HCT116 (cell line): ENCODE data around the gene RBM20. TPM values are rescaled to one million over a fixed set of nuclear protein-coding genes. Genes with fewer than 3 reads are reported as not detected.

Source experiments
- ATAC-seq: fragments of 200-7000 bp; cut with Tn5 transposase; 2 replicates; pipeline ENCODE4 v1.9.1; 2020; ENCODE audit warnings: mild to moderate bottlenecking, moderate library complexity
- BruUV-seq: library from RNA; stranded (reverse); fragments of 400-500 nt; replicated peaks from 2 replicates; lab custom pipeline; 2021; lab: Mats Ljungman, UMichigan
- CTCF ChIA-PET: fragments of 300-600 bp; sonication (Branson Sonifier 250); formaldehyde crosslinking; loops from one replicate; lab custom pipeline; 2021; ENCODE audit warnings: antibody characterized with exemption; lab: Charles Lee
- POLR2A ChIA-PET: fragments of 300-600, 350-600 bp; sonication (Branson Sonifier 250); formaldehyde crosslinking; loops from one replicate; lab custom pipeline; 2021; ENCODE audit warnings: antibody characterized with exemption; lab: Charles Lee
- RAD21 ChIA-PET, 2 experiments: fragments of 300-600 bp; sonication (Branson Sonifier 250); formaldehyde crosslinking; loops; one replicate each; lab custom pipeline; 2023; ENCODE audit warnings: low total read pairs in 2 of 2; ENCODE audit not compliant: uncharacterized antibody in 2 of 2, unreplicated experiment in 2 of 2, low non-redundant PET in 1 of 2; lab: Charles Lee
- DNase-seq: peaks from one replicate; pipeline ENCODE4 v3.0.0-alpha.2; 2010; ENCODE audit warnings: low read depth, low spot score
- H2AFZ ChIP-seq: fragments of 200-600 bp; shearing (Covaris generic), sonication (generic); 2 replicates; pipeline ENCODE4 v1.6.1; 2017; ENCODE audit warnings: low read depth, mixed run types, mixed read lengths, antibody characterized with exemption, low read length; ENCODE audit not compliant: poor library complexity, severe bottlenecking
- H3K27ac ChIP-seq: 2 replicates; pipeline ENCODE4 v1.5.1; 2012; ENCODE audit warnings: low read depth, low read length
- H3K27me3 ChIP-seq: fragments of 200-600 bp; sonication (generic); 2 replicates; pipeline ENCODE4 v1.6.1; 2016; ENCODE audit warnings: mixed run types, low read length, mixed read lengths; ENCODE audit not compliant: insufficient read depth
- H3K36me3 ChIP-seq, 2 experiments: fragments of 200-500 bp in 1 of 2; fragments of 200-600 bp in 1 of 2; sonication (Bioruptor generic) in 1 of 2; sonication (generic) in 1 of 2; 2 replicates each; pipeline versions ENCODE4 v1.5.1 to v1.6.1; 2014 to 2016; ENCODE audit warnings: low read length in 2 of 2, inconsistent platforms in 1 of 2, mixed read lengths in 1 of 2, mixed run types in 1 of 2; ENCODE audit not compliant: insufficient read depth in 2 of 2, control insufficient read depth in 1 of 2
- H3K4me1 ChIP-seq, 2 experiments: fragments of 200-600 bp in 1 of 2; sonication (generic) in 1 of 2; 2 replicates each; pipeline versions ENCODE4 v1.5.1 to v1.6.1; 2012 to 2017; ENCODE audit warnings: low read length in 2 of 2, inconsistent platforms in 1 of 2, mild to moderate bottlenecking in 1 of 2, mixed read lengths in 1 of 2, mixed run types in 1 of 2, moderate library complexity in 1 of 2; ENCODE audit not compliant: insufficient read depth in 2 of 2, control insufficient read depth in 1 of 2
- H3K4me2 ChIP-seq: fragments of 200-600 bp; sonication (generic); 2 replicates; pipeline ENCODE4 v1.6.1; 2017; ENCODE audit warnings: mixed run types, low read length, mixed read lengths
- H3K4me3 ChIP-seq, 2 experiments: fragments of 200-600 bp in 1 of 2; sonication (generic) in 1 of 2; replicated peaks in 1 of 2; 2 replicates each; pipeline ENCODE4 v1.5.1; 2011 to 2016; ENCODE audit warnings: low read length in 2 of 2, control low read depth in 1 of 2, low read depth in 1 of 2, mild to moderate bottlenecking in 1 of 2, mixed read lengths in 1 of 2, mixed run types in 1 of 2
- H3K79me2 ChIP-seq: fragments of 200-600 bp; sonication (generic); 2 replicates; pipeline ENCODE4 v1.6.1; 2017; ENCODE audit warnings: mild to moderate bottlenecking, mixed run types, low read length, moderate library complexity, mixed read lengths; ENCODE audit not compliant: insufficient read depth
- H3K9ac ChIP-seq: fragments of 200-600 bp; sonication (generic); 2 replicates; pipeline ENCODE4 v1.6.1; 2016; ENCODE audit warnings: low read length, mixed read lengths
- H3K9me2 ChIP-seq: fragments of 200-600 bp; sonication (generic), shearing (Covaris generic); 2 replicates; pipeline ENCODE4 v1.6.1; 2017; ENCODE audit warnings: mixed run types, mild to moderate bottlenecking, moderate library complexity; ENCODE audit not compliant: insufficient read depth
- H3K9me3 ChIP-seq, 2 experiments: fragments of 200-500 bp in 1 of 2; fragments of 200-600 bp in 1 of 2; sonication (Bioruptor generic) in 1 of 2; sonication (generic) in 1 of 2; 2 replicates each; pipeline ENCODE4 v1.6.1; 2014 to 2017; ENCODE audit warnings: low read length in 2 of 2, mixed read lengths in 2 of 2, inconsistent platforms in 1 of 2, low read depth in 1 of 2, mild to moderate bottlenecking in 1 of 2, mixed run types in 1 of 2, moderate library complexity in 1 of 2; ENCODE audit not compliant: control insufficient read depth in 1 of 2, insufficient read depth in 1 of 2
- H4K20me1 ChIP-seq: fragments of 200-600 bp; sonication (generic), shearing (Covaris generic); 2 replicates; pipeline ENCODE4 v1.6.1; 2017; ENCODE audit warnings: mixed run types, mild to moderate bottlenecking, moderate library complexity; ENCODE audit not compliant: insufficient read depth
- EGR1 ChIP-seq: IDR thresholded peaks from 2 replicates; pipeline ENCODE4 v1.6.1; 2012; ENCODE audit warnings: low read depth
- EZH2phosphoT487 ChIP-seq: fragments of 200-600 bp; IDR thresholded peaks from 2 replicates; pipeline ENCODE4 v1.6.1; 2018; ENCODE audit warnings: antibody characterized with exemption, borderline replicate concordance
- FOSL1 ChIP-seq: IDR thresholded peaks from 2 replicates; pipeline ENCODE4 v1.6.1; 2012; ENCODE audit warnings: low read depth
- MAX ChIP-seq: IDR thresholded peaks from 2 replicates; pipeline ENCODE4 v1.6.1; 2012
- POLR2AphosphoS5 ChIP-seq: IDR thresholded peaks from 2 replicates; pipeline ENCODE4 v1.6.1; 2011; ENCODE audit warnings: mild to moderate bottlenecking, low read depth, low read length, moderate library complexity
- REST ChIP-seq: IDR thresholded peaks from 2 replicates; pipeline ENCODE4 v1.6.1; 2012; ENCODE audit warnings: low read depth
- SP1 ChIP-seq: IDR thresholded peaks from 2 replicates; pipeline ENCODE4 v1.6.1; 2012; ENCODE audit warnings: low read depth
- SRF ChIP-seq: IDR thresholded peaks from 2 replicates; pipeline ENCODE4 v1.6.1; 2012; ENCODE audit warnings: low read depth
- intact Hi-C: fragments of 100-400 bp; cut with micrococcal nuclease; formaldehyde crosslinking; loops from 2 replicates; pipeline ENCODE4 v1.10.0; 2022
- total RNA-seq: library from RNA; stranded (reverse); gene quantifications from one replicate; pipeline ENCODE4 v1.2.1, GENCODE V29; 2021; ENCODE audit not compliant: unreplicated experiment

The RBM20 gene
- total RNA-seq, 1 experiment from 2014 or later = 2.0 TPM

GRCh38 chr10:110777017-110777416 lies 132.9 kb downstream of the RBM20 start:
- intact Hi-C loops = no loop called here
- H3K9ac ChIP-seq = no peak overlapping the region
- no peaks in the 10 kb centered on the region for H3K9me3 ChIP-seq
- no peak overlapping the region for H3K27ac ChIP-seq
- H3K36me3 ChIP-seq = no peaks in the 10 kb centered on the region
- TF ChIP-seq SP1 = no peak
- TF ChIP-seq EGR1 = no peak
- TF ChIP-seq EZH2phosphoT487 = no peak
- no peak for TF ChIP-seq POLR2AphosphoS5
- no peak for TF ChIP-seq SRF
- TF ChIP-seq REST = no peak
- TF ChIP-seq MAX = no peak
- no peak for TF ChIP-seq FOSL1
- TF ChIP-seq, all 23 proteins: peak for 0
- H3K27me3 ChIP-seq = no peaks in the 10 kb centered on the region
- ChIA-PET RAD21 (no interaction called here), POLR2A (no interaction called here), CTCF (no interaction called here)
- no peaks in the 10 kb centered on the region for H4K20me1 ChIP-seq
- ATAC-seq (no peak), DNase-seq (no peak)
- BruUV-seq = no TSS peak
- H3K4me1 ChIP-seq = peaks cover 36 to 40% of the 10 kb centered on the region in 2 experiments
- H2AFZ ChIP-seq = no peak overlapping the region
- no peak overlapping the region for H3K4me3 ChIP-seq
- no peaks in the 10 kb centered on the region for H3K79me2 ChIP-seq
- no peak overlapping the region for H3K4me2 ChIP-seq
- no peaks in the 10 kb centered on the region for H3K9me2 ChIP-seq
